GM18511 (cell line): ENCODE data around the gene SOCS1.
"Not testable (repeated sequence)": the region's sequence is repeated elsewhere in the genome, so short reads cannot be mapped to it uniquely, and the experiment has no call there.

Source experiments
- ATAC-seq: cut with Tn5 transposase; IDR thresholded peaks from one replicate; pipeline ENCODE4 v1.9.1; 2021; ENCODE audit warnings: mild to moderate bottlenecking, moderate library complexity; ENCODE audit not compliant: unreplicated experiment

The SOCS1 gene

GRCh38 chr16:11231367-11231970 lies 24.5 kb downstream of the SOCS1 start:
- ATAC-seq: no peak

DNA sequence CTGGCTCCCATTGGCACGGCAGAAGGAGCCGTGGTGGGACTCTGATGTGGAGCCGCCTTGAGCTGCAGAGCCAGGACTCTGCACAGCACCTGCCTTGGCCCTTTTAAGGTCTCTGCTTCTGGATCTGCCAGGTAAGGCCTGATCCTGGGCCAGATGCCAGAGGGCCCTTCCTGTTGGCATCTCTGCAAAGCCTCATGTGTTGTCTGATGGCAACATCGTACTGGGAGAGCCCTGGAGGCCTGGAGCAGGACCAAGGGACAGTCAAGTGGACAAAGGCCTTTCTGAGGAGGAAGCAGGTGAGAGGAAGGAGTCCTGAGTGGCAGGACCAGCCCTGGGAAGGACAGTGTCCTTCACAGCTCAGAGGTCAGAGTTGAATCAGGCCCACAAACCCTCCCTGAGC lies 26.1 kb downstream of the SOCS1 start:
- ATAC-seq: no peak

DNA sequence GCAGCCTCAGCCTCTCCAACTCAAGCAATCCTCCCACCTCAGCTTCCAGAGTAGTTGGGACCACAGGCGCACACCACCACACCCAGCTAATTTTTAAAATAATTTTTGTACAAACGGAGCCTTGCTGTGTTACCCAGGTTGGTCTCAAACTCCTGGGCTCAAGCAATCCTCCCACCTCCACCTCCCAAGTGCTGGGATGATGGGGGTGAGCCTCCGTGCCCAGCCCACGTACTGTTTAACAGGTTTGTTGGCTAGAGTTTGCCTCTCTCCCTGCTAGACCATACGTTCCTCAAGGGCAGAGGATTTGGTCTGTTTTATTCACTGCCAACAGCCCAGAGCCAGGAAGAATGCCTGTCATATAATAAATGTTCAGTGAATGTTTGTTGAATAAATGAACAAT lies 26.6 kb downstream of the SOCS1 start:
- no peak for ATAC-seq

GRCh38 chr16:11225677-11226549 lies 30.1 kb downstream of the SOCS1 start:
- no peak for ATAC-seq

- ATAC-seq: peak; percentile 88
Measured at GRCh38 chr16:11224894-11225676, 30.9 kb downstream of the SOCS1 start.

DNA sequence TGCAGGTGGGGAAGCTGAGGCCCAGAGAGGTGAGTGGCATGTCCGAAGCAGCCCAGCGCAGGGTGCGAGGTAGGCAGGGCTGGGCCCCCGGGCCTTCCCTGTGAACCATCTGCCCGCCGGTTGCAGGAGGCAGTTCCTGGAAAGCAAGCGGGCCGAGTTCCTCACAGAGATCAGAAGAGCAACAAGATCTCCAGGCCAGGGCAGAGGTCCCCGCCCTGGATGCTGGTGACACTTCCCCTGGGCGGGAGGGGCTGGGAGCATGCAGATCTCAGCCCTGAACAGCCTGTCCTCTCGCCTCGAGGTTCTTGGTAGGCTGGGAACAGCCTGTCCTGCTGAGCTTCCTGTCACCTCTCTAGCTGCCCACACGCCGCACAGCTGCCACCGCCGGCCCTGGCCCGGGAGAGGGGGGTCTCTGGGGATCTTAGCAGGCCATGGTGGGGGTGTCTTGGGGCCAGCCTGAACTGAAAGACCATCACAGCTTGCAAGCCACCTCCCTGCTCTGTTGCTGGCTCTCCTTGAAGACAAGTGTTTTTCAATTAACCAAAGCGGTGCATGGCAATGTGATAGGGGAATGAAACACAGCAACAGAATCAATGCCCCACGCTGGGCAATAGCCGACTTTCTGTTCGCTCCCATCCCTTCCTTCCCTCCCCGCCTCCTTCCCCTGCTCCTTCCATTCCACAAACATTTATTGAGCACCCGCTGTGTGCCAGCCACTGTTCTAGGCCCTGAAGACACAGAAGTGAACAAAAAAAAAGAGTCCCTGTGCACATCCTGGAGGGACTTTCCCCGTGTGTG lies 31.7 kb downstream of the SOCS1 start:
- ATAC-seq: peak; percentile 54

DNA sequence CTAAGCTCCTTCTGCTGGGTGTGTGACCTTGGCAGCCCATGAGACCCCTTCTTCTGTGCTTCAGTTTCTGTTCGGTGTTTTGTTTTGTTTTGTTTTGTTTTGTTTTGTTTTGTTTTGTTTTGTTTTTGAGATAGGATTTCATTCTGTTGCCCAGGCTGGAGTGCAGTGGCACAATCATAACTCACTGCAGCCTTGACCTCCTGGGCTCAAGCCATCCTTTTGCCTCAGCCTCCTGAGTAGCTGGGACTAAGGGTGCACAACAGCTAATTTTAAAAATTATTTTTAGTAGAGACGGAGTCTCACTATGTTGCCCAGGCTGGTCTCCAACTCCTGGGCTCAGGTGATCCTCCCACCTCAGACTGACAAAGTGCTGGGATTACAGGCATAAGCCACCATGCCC lies 35.5 kb downstream of the SOCS1 start:
- ATAC-seq: not testable (repeated sequence)

GRCh38 chr16:11219178-11219577 lies 36.8 kb downstream of the SOCS1 start:
- no peak for ATAC-seq

DNA sequence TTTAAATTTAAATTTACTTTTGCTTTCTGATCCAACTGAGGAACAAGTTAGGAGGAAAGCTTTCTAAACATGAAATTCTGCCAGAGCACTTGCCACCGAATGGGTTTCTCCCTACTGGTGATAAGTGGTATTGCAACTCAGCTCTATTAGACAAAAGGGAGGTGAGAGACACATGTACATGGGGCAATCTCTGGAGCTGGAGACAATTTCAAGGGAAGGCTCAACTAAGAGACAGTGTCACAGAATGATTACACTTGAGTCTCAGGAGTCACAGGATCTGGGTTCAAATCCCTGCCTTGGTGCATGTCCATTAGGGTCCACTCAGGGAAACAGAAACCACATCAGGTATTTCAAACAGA lies 37.4 kb downstream of the SOCS1 start:
- ATAC-seq: no peak

- no peak for ATAC-seq
Measured at GRCh38 chr16:11217651-11218603, 38.1 kb downstream of the SOCS1 start.

DNA sequence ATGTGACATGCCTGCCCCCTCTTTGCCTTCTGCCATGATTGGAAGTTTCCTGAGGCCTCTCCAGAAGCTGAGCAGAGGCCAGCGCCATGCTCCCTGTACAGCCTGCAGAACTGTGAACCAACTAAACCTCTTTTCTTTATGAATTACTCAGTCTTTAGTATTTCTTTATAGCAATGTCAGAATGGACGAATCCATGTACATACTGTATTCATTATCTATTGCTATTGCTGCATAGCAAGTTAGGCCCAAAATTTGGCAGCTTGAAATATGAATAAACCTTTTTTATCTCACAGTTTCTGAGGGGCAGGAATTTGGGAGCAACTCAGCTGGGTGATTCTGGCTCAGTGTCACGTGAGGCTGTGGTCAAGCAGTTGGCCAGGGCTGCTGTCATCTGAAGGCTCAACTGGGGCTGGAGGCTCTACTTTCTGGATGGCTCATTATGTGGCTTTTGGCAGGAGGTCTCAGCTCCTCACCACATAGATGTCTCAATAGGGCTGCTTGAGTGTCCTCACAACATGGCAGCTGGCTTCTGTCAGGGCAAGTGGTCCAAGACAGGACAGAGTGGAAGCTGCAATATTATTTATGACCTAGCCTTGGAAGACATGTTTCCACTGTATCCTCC lies 40.0 kb downstream of the SOCS1 start:
- no peak for ATAC-seq

- ATAC-seq: no peak
Measured at GRCh38 chr16:11213799-11214198, 42.2 kb downstream of the SOCS1 start.

DNA sequence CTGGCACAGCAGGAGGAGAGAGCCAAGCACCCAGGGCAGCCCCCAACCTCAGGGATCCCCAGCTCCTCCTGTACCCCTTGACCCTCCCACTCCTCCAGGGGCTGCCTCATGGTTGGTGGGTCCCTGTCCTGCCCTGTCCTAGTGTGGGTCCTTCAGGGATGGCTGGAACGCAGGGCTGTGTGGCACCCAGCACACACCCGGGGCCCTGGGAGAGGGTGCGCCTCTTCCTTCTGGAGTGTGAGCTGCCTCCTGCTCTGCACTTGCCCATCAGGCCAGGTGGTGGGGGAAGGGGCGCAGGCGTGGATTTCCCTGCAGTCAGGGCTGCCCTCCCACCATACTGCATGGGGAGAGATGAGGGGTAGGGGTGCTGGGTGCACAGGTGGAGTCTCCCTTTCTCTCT lies 42.6 kb downstream of the SOCS1 start:
- no peak for ATAC-seq

GRCh38 chr16:11212798-11213196 lies 43.2 kb downstream of the SOCS1 start:
- ATAC-seq: no peak

- ATAC-seq: no peak
Measured at GRCh38 chr16:11211977-11212797, 43.8 kb downstream of the SOCS1 start.

- no peak for ATAC-seq
Measured at GRCh38 chr16:11211061-11211976, 44.7 kb downstream of the SOCS1 start.

DNA sequence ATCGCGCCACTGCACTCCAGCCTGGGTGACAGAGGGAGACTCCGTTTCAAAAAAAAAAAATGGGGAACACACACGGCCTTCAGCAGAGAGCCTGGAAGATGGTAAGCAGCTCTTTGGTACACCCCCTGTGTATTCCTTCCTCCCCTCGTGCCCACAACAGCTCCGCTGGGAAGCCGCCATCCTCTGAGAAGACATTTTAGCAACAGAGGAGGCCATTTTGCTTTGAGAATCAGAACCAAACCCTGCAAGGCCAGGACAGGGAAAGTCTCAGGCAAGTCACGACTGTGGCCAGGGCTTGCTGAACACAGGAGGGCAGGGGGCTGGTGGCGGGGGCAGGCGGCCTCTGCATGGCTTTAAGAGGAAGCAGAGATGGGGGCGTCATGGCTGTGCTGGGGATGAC lies 45.7 kb downstream of the SOCS1 start:
- ATAC-seq: no peak
